Spinal cord (tissue), 10 donors: ENCODE measurements around the gene KSR2. TPM values are rescaled to one million over a fixed set of nuclear protein-coding genes. Genes with fewer than 3 reads are reported as not detected.

Experiments used
- DNase-seq, 6 donors: peaks; one replicate each; pipeline versions ENCODE4 v3.0.0 to v3.0.0-alpha.2; 2013 to 2015; ENCODE audit warnings: low spot score in 6 of 6, low read depth in 4 of 6
- H3K27ac ChIP-seq: one replicate; pipeline ENCODE4 v1.5.1; 2013; ENCODE audit warnings: low read depth, low read length, control low read depth
- H3K27me3 ChIP-seq: one replicate; pipeline ENCODE4 v1.6.1; 2013; ENCODE audit warnings: low read length; ENCODE audit not compliant: control insufficient read depth, insufficient read depth
- H3K36me3 ChIP-seq: one replicate; pipeline ENCODE4 v1.6.1; 2013; ENCODE audit warnings: low read length; ENCODE audit not compliant: control insufficient read depth, insufficient read depth
- H3K4me1 ChIP-seq: one replicate; pipeline ENCODE4 v1.6.1; 2013; ENCODE audit warnings: low read length; ENCODE audit not compliant: control insufficient read depth, insufficient read depth
- H3K4me3 ChIP-seq: one replicate; pipeline ENCODE4 v1.5.1; 2013; ENCODE audit warnings: low read depth, low read length, control low read depth
- H3K9me3 ChIP-seq: one replicate; pipeline ENCODE4 v1.6.1; 2013; ENCODE audit warnings: low read length; ENCODE audit not compliant: control insufficient read depth, insufficient read depth
- WGBS: methylation state at CpG from one replicate; pipeline ENCODE4 v1.1.5; 2013; ENCODE audit warnings: missing lambda C conversion rate; ENCODE audit not compliant: insufficient coverage; 5-methylcytosine and 5-hydroxymethylcytosine counted together
- polyA plus RNA-seq, 2 donors: library from polyadenylated mRNA; unstranded; fragments of 120-200 nt; gene quantifications; one replicate each; pipeline ENCODE4 v1.2.1, GENCODE V29; 2013; ENCODE audit not compliant: insufficient read length in 2 of 2
- total RNA-seq, 2 donors: library from RNA; depleted of rRNA in 1 of 2; stranded (reverse); fragments of 120-200 nt in 1 of 2; fragments of >200 nt in 1 of 2; gene quantifications; one replicate each; pipeline versions ENCODE4 v1.2.3 to v1.2.4, GENCODE V29; 2013 to 2014
- donor health status: healthy.

The KSR2 gene
- total and polyA plus RNA-seq, 4 donors: 2.5 to 10.0 (median 5.6) TPM

DNA sequence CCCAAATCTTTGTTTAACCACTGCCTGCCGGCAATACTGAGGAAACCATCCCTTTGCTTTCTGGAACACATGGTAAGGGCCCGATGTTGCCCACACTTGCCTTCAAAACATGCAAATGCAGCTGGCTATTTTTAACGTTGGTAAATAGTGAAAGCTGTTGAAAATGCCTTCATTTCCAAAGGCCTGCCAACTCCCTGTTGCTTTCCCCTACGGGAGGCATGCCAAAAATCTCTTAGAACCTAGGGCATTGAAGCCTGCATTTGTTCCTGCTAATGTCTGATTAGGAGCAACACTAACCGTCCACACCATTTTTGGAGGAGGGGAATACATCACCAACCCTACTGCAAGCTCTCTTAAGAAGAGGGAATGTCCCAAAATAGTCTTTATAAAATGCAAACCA is 454.8 kb downstream of the KSR2 start:
- H3K27me3 ChIP-seq: no peaks in the 10 kb centered on the region
- peak in 3 of 6 donors; percentile 39 to 95 (median 81) for DNase-seq
- peaks cover 8% of the 10 kb centered on the region for H3K4me1 ChIP-seq
- 31% methylated on average over 2 of the region's 5 CpGs for WGBS
- no peak overlapping the region for H3K4me3 ChIP-seq
- no peak overlapping the region for H3K27ac ChIP-seq
- no peaks in the 10 kb centered on the region for H3K9me3 ChIP-seq
- H3K36me3 ChIP-seq: no peaks in the 10 kb centered on the region

DNA sequence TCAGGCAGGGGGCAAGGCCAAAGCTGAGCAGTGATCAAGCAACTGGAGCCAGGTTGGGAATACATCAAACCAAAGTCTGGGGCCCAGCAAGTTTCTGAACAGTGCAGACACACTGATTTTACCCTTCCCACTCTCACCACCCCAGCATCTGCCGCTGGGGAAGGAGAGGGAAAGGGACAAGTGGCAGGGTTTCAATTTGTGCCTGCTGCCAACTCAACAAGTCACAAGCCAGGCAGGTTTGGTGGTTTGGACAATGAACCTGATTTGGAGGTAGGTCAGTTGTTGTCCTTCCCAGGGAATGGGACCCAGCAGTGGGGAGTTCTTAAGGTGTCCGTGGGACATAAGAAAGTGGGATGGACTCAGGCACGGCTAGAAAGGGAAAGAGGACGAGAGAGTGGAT is 455.4 kb downstream of the KSR2 start:
- Histone ChIP-seq H3K4me3 (no peak overlapping the region), H3K9me3 (no peaks in the 10 kb centered on the region), H3K27me3 (no peaks in the 10 kb centered on the region), H3K4me1 (peaks cover 8% of the 10 kb centered on the region), H3K36me3 (no peaks in the 10 kb centered on the region), H3K27ac (no peak overlapping the region)
- WGBS: 60% methylated on average over 4 of the region's 4 CpGs
- peak in 1 of 6 donors; percentile 25 for DNase-seq

DNA sequence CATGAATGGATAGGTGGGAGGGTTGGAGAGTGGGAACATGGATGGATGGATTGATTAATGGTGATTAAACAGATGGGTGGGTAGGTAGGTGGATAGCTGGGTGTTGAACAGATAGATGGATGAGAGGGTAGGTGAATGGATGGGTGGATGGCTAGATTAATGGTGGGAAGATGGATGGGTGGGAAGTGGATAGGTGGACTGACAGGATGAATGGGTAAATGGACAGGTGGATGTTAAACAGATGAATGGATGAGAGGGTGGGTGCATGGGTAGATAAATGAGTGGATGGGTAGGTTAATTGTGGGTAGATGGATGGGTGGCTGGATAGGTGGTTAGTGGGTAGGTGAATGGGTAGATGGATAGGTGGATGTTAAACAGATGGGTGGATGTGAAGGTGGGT is 460.3 kb downstream of the KSR2 start:
- Histone ChIP-seq H3K27me3 (no peaks in the 10 kb centered on the region), H3K9me3 (no peaks in the 10 kb centered on the region), H3K4me1 (peaks cover 4% of the 10 kb centered on the region), H3K27ac (no peak overlapping the region), H3K36me3 (no peaks in the 10 kb centered on the region), H3K4me3 (no peak overlapping the region)
- no peak for DNase-seq

DNA sequence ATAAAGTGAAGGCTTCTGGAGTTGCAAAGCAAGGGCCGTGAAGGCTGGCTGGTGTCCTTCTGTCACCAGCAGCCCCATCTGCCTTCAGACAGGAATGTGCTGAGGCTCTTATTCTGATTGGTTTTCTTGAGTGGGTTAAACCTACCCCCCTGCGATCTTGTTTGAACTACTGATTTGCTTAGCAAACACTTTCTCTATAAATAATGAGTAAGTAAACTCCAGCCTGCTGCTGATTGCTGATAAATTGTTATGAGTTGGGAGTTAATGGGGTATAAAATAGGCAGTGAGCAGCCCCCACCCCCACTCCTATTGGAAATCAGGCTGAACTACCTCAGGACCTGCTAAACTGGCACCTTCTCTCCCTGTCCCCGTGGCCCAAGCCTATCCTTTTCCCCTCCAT is 461.2 kb downstream of the KSR2 start:
- Histone ChIP-seq H3K36me3 (no peaks in the 10 kb centered on the region), H3K9me3 (no peaks in the 10 kb centered on the region), H3K4me1 (no peaks in the 10 kb centered on the region), H3K27me3 (no peaks in the 10 kb centered on the region), H3K4me3 (no peak overlapping the region), H3K27ac (no peak overlapping the region)
- DNase-seq: no peak
- WGBS: 86% methylated on average over 1 of the region's 3 CpGs

DNA sequence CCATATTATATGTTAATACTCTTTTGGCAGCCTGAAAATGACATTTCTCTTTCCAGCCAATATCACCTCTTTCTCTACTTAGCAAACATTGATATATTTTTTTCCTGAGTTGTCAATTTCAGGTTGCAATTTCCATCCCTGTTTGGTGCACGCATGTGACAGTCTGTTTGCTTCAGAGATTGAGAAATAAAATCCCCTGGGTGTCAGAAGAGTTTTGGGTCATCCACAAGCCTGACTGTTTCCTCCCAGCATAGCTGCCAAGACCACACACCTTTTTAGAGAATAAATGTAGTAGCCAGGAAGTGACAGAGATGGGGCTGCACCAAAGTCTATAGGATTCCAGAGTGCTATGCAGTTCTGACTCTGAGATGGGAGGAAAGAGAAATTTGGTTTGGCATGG is 462.5 kb downstream of the KSR2 start:
- H3K36me3 ChIP-seq: no peaks in the 10 kb centered on the region
- no peaks in the 10 kb centered on the region for H3K27me3 ChIP-seq
- no peak overlapping the region for H3K4me3 ChIP-seq
- no peak overlapping the region for H3K27ac ChIP-seq
- H3K4me1 ChIP-seq: no peaks in the 10 kb centered on the region
- WGBS: 83% methylated on average over 1 of the region's 1 CpG
- DNase-seq: no peak
- H3K9me3 ChIP-seq: no peaks in the 10 kb centered on the region

DNA sequence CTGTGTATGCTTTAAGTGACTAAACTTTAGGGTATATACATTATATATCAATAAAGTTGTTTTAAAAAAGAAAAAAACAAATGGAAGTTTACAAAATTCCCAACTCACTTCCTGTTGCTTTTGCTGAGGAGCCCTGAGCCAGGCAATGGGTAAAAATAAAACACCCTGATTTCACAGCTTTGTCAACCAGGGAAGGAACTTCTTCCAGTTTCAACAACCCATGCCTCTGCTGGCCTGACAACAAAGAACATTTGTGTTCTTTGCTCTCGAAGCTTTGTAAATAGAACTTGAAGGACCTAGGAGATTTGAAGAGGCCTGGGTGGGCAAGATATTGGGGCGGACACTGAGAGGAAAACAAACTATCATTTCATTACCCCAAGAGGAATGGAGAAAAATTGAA is 466.2 kb downstream of the KSR2 start:
- H3K4me3 ChIP-seq: no peak overlapping the region
- no peaks in the 10 kb centered on the region for H3K36me3 ChIP-seq
- no peaks in the 10 kb centered on the region for H3K9me3 ChIP-seq
- DNase-seq: peak in 1 of 6 donors; percentile 40
- H3K27ac ChIP-seq: no peak overlapping the region
- peaks cover 3% of the 10 kb centered on the region for H3K4me1 ChIP-seq
- WGBS: no CpG with 5 or more reads among the region's 2 CpGs
- no peaks in the 10 kb centered on the region for H3K27me3 ChIP-seq

DNA sequence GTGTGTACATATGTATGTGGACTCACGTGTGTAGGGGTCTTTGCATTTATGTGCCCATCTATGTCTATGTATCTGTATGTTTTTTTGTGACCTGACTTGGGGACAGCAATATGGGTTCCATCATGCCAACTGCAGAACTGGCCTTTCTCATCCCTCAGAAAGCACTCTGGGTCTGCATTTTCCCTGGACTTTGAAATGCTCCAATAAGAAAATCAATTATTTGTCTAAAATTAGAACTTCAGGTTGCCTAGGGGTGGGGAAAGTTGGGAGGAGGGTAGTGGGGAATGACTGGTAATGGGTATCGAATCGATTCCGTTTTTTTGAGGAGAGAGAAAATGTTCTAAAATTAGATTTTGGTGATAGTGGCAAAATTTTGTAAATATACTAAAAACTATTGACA is 466.6 kb downstream of the KSR2 start:
- H3K27ac ChIP-seq: no peak overlapping the region
- no peaks in the 10 kb centered on the region for H3K36me3 ChIP-seq
- 100% methylated on average over 1 of the region's 4 CpGs for WGBS
- H3K4me3 ChIP-seq: no peak overlapping the region
- H3K4me1 ChIP-seq: peaks cover 3% of the 10 kb centered on the region
- no peaks in the 10 kb centered on the region for H3K9me3 ChIP-seq
- H3K27me3 ChIP-seq: no peaks in the 10 kb centered on the region
- DNase-seq: no peak

DNA sequence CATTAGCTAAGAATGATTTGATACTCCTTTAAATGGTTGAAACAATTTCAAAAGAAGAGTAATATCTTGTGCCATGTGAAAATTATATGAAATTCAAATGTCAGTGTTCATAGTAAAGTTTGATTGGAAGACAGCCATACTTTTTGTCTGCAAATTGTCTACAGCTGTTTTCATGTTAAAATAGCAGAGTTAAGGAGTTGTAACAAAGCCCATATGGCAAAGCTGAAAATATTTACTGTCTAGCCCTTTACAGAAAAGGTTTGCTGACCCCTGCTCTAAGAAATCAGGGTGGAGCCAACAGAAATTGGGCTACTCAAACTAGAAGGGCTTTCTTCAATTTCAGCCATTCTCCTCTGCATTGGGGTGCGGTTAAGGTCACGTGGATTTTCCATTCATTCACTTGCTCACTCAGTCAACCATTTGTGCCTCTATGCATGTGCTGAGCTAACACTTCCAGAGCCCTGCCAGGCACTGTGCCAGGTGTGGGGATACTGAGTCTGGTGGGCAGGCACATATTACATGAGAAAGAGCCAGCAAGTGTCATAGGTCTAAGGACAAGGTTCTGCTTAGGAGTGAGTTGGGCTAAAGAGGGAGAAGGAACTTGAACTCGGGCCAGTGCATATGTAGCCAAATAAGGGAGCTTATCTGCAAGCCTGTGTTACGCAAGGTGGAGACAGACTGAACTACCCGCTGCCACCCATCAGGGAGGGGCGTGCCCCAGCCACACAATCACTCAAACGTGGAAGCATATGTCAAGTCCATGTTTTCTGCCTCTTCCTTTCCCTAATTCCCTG is 467.5 kb downstream of the KSR2 start:
- Histone ChIP-seq H3K4me1 (peaks cover 3% of the 10 kb centered on the region), H3K27me3 (no peaks in the 10 kb centered on the region), H3K9me3 (no peaks in the 10 kb centered on the region), H3K4me3 (no peak overlapping the region), H3K27ac (no peak overlapping the region), H3K36me3 (no peaks in the 10 kb centered on the region)
- WGBS: 82% methylated on average over 6 of the region's 7 CpGs
- DNase-seq: no peak

DNA sequence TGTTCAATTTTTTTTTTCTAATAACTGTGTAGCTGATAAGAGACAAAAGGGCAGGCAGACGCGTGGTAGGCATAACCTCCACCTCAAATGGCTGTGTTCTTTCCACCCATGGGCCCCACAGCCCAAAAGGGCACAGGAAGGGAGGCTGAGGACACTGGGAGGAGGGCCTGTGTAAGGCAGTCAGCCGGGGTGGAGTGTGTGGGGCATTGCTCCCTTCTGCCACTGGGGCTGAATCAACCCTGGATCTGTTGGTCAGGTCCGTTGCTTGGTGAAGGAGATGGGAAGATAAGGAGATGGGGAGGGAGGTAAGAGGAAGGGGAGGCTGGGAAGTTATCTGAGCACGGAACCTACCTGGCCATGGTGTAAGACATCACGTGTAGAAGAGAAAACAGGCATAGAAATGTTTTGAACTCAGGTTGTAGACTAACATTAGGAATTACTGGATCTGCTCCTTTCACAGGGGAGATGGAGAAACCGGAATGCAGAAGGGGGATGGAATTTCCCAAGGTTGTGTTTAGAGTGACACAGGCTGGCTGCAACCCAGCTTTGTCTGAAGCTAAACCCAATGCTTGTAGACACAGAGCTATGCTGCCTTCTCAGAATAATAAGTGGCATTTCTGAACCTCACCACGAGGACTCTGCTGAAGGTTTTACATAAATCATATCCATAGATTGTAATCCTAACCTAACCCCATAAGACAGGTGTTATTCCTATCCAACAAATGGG is 468.9 kb downstream of the KSR2 start:
- H3K27ac ChIP-seq: no peak overlapping the region
- peaks cover 9% of the 10 kb centered on the region for H3K4me1 ChIP-seq
- 88% methylated on average over 7 of the region's 8 CpGs for WGBS
- no peaks in the 10 kb centered on the region for H3K27me3 ChIP-seq
- H3K4me3 ChIP-seq: no peak overlapping the region
- no peaks in the 10 kb centered on the region for H3K9me3 ChIP-seq
- DNase-seq: no peak
- no peaks in the 10 kb centered on the region for H3K36me3 ChIP-seq

DNA sequence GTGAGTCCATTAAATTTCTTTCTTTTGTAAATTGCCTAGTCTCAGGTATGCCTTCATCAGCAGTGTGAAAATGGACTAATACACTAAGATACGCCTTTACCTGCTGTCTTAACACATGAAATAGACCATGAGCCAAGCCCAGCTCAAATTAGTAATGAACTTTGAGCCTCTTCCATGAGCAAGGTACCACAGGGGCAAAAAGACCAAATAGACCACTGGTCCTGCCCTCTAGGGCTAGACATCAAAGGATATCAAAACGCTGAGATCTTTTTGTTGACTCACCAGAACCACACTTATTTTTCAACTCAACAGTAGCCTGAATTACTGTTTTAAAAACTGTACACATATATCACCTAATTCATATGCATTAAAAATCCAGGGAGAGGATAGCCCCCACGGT is 469.9 kb downstream of the KSR2 start:
- no peaks in the 10 kb centered on the region for H3K36me3 ChIP-seq
- no peaks in the 10 kb centered on the region for H3K27me3 ChIP-seq
- peaks cover 9% of the 10 kb centered on the region for H3K4me1 ChIP-seq
- 100% methylated on average over 1 of the region's 3 CpGs for WGBS
- H3K9me3 ChIP-seq: no peaks in the 10 kb centered on the region
- no peak for DNase-seq
- no peak overlapping the region for H3K27ac ChIP-seq
- H3K4me3 ChIP-seq: no peak overlapping the region
